Measurements from ENCODE around the gene TRPM3.

TRPM3 gene

DNA sequence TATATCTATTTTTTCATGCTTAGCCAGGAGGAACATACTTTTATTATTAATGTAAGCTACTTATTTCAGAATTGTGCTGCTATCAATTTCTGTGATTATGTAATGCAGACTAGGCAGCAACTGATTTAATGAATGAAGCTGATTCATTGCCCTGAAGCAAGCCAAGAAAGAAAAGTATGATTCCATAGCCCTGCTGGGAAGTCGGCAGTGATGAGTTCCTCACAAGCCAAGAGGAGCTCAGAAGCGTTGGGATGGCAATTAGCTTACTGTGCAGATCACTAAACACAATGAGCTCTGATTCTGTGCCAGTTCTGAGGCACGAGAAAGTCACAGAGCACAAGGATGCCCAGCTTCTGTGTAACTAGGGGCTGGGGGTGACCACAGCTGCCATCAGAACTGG, 452.7 kb downstream of the TRPM3 start (continued):
- TF ChIP-seq, protein P1, sequence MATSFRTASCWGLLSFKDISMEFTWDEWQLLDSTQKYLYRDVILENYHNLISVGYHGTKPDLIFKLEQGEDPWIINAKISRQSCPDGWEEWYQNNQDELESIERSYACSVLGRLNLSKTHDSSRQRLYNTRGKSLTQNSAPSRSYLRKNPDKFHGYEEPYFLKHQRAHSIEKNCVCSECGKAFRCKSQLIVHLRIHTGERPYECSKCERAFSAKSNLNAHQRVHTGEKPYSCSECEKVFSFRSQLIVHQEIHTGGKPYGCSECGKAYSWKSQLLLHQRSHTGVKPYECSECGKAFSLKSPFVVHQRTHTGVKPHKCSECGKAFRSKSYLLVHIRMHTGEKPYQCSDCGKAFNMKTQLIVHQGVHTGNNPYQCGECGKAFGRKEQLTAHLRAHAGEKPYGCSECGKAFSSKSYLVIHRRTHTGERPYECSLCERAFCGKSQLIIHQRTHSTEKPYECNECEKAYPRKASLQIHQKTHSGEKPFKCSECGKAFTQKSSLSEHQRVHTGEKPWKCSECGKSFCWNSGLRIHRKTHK (tag by site-specific recombination; IDR thresholded peaks at IDR 0.05), result no peak
- TF ChIP-seq, protein P2, sequence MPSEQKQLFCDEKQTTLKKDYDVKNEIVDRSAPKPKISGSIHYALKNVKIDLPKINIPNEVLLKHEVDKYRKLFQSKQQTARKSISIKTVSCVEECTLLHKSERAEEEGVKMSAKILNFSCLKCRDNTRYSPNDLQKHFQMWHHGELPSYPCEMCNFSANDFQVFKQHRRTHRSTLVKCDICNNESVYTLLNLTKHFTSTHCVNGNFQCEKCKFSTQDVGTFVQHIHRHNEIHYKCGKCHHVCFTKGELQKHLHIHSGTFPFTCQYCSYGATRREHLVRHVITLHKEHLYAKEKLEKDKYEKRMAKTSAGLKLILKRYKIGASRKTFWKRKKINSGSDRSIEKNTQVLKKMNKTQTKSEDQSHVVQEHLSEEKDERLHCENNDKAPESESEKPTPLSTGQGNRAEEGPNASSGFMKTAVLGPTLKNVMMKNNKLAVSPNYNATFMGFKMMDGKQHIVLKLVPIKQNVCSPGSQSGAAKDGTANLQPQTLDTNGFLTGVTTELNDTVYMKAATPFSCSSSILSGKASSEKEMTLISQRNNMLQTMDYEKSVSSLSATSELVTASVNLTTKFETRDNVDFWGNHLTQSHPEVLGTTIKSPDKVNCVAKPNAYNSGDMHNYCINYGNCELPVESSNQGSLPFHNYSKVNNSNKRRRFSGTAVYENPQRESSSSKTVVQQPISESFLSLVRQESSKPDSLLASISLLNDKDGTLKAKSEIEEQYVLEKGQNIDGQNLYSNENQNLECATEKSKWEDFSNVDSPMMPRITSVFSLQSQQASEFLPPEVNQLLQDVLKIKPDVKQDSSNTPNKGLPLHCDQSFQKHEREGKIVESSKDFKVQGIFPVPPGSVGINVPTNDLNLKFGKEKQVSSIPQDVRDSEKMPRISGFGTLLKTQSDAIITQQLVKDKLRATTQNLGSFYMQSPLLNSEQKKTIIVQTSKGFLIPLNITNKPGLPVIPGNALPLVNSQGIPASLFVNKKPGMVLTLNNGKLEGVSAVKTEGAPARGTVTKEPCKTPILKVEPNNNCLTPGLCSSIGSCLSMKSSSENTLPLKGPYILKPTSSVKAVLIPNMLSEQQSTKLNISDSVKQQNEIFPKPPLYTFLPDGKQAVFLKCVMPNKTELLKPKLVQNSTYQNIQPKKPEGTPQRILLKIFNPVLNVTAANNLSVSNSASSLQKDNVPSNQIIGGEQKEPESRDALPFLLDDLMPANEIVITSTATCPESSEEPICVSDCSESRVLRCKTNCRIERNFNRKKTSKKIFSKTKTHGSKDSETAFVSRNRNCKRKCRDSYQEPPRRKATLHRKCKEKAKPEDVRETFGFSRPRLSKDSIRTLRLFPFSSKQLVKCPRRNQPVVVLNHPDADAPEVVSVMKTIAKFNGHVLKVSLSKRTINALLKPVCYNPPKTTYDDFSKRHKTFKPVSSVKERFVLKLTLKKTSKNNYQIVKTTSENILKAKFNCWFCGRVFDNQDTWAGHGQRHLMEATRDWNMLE (tag by site-specific recombination; conservative IDR thresholded peaks at IDR 0.05; ENCODE audit: low read depth), result no peak

DNA sequence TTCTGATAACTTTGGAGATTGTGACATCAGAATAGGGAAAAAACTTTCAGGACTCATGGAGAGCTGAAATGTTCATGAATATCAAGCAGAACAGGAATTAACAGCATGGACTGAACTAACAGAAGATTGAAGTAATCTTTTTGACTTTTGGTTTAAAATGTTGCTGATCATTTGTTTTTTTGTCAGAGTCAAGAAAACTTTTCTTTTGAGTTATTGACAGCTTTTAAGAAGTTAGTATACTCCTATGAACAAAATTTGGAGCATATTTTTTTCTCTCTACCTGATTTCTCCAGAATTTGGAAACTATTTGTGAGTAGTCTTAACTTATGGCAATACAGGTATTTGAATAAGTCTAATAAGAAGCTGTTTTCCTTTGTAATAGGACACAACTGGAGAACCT, 462.7 kb downstream of the TRPM3 start:
- no peaks in the 10 kb centered on the region for H3K4me1 ChIP-seq (ENCODE audit: control insufficient read depth, insufficient read depth, low read length)
- no peak overlapping the region for H3K27ac ChIP-seq (ENCODE audit: extremely low read depth, low read depth, low read length)
- TF ChIP-seq ZNF366 (tag by site-specific recombination; conservative IDR thresholded peaks at IDR 0.05), result no peak
- peak; percentile 93 for TF ChIP-seq SETDB1 (IDR thresholded peaks at IDR 0.05; ENCODE audit: insufficient read length, low read length)
- peak; percentile 65; the same call in 1 of the 2 replicates for TF ChIP-seq TRIM28 (IDR thresholded peaks at IDR 0.05; ENCODE audit: borderline replicate concordance, low read length)
- H3K9me3 ChIP-seq (ENCODE audit: control insufficient read depth, insufficient read depth, low read depth, low read length), result no peaks in the 10 kb centered on the region
- POLR2A ChIA-PET, result no interaction called here
- H3K4me3 ChIP-seq (ENCODE audit: low read depth, low read length), result no peak overlapping the region
- CTCF ChIA-PET, result interaction anchor here (0.6 to 1.6 kb wide), 3 partner anchors 9 to 30 kb away, joined by 3 to 4 read pairs (median 3); no protein-coding TSS in a partner anchor
- H3K36me3 ChIP-seq (ENCODE audit: control insufficient read depth in 2 of 2, insufficient read depth in 1 of 2, low read length in 2 of 2), result no peaks in the 10 kb centered on the region

DNA sequence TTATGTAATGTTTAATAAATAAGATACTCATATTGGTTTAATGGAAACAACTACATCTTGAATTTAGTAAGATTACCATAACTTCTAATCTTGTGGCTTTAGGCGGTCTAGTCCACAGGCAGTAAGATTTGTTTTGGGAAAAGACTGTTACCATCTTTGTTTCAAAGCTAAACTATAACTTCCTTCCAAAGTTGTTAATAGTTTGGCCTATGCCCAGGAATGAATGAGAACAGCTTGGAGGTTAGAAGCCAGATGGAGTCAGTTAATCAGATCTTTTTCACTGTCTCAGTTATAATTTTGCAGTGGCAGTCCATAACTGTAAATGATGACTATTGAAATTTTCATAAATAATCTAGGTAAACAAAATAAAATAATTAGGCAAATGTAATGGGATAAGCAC, 465.1 kb downstream of the TRPM3 start:
- Histone ChIP-seq H3K27ac (ENCODE audit: extremely low read depth, low read depth, low read length) (no peak overlapping the region), H3K9me3 (ENCODE audit: control insufficient read depth, insufficient read depth, low read depth, low read length) (no peaks in the 10 kb centered on the region), H3K4me3 (ENCODE audit: low read depth, low read length) (no peak overlapping the region), H3K4me1 (ENCODE audit: control insufficient read depth, insufficient read depth, low read length) (no peaks in the 10 kb centered on the region), H3K36me3 (ENCODE audit: control insufficient read depth in 2 of 2, insufficient read depth in 1 of 2, low read length in 2 of 2) (no peaks in the 10 kb centered on the region)
- TF ChIP-seq, protein P3, sequence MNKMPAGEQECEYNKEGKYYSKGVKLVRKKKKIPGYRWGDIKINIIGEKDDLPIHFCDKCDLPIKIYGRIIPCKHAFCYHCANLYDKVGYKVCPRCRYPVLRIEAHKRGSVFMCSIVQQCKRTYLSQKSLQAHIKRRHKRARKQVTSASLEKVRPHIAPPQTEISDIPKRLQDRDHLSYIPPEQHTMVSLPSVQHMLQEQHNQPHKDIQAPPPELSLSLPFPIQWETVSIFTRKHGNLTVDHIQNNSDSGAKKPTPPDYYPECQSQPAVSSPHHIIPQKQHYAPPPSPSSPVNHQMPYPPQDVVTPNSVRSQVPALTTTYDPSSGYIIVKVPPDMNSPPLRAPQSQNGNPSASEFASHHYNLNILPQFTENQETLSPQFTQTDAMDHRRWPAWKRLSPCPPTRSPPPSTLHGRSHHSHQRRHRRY (tag by site-specific recombination; IDR thresholded peaks at IDR 0.05), result no peak
- TF ChIP-seq, protein P4, sequence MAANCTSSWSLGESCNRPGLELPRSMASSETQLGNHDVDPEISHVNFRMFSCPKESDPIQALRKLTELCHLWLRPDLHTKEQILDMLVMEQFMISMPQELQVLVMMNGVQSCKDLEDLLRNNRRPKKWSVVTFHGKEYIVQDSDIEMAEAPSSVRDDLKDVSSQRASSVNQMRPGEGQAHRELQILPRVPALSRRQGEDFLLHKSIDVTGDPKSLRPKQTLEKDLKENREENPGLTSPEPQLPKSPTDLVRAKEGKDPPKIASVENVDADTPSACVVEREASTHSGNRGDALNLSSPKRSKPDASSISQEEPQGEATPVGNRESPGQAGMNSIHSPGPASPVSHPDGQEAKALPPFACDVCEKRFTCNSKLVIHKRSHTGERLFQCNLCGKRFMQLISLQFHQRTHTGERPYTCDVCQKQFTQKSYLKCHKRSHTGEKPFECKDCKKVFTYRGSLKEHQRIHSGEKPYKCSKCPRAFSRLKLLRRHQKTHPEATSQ (tag by site-specific recombination; IDR thresholded peaks at IDR 0.05), result no peak
- TF ChIP-seq, protein P5, sequence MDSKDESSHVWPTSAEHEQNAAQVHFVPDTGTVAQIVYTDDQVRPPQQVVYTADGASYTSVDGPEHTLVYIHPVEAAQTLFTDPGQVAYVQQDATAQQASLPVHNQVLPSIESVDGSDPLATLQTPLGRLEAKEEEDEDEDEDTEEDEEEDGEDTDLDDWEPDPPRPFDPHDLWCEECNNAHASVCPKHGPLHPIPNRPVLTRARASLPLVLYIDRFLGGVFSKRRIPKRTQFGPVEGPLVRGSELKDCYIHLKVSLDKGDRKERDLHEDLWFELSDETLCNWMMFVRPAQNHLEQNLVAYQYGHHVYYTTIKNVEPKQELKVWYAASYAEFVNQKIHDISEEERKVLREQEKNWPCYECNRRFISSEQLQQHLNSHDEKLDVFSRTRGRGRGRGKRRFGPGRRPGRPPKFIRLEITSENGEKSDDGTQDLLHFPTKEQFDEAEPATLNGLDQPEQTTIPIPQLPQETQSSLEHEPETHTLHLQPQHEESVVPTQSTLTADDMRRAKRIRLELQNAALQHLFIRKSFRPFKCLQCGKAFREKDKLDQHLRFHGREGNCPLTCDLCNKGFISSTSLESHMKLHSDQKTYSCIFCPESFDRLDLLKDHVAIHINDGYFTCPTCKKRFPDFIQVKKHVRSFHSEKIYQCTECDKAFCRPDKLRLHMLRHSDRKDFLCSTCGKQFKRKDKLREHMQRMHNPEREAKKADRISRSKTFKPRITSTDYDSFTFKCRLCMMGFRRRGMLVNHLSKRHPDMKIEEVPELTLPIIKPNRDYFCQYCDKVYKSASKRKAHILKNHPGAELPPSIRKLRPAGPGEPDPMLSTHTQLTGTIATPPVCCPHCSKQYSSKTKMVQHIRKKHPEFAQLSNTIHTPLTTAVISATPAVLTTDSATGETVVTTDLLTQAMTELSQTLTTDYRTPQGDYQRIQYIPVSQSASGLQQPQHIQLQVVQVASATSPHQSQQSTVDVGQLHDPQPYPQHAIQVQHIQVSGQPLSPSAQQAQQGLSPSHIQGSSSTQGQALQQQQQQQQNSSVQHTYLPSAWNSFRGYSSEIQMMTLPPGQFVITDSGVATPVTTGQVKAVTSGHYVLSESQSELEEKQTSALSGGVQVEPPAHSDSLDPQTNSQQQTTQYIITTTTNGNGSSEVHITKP (tag by site-specific recombination; IDR thresholded peaks at IDR 0.05), result no peak
- no peak for TF ChIP-seq ZNF677 (tag by site-specific recombination; IDR thresholded peaks at IDR 0.05)
- TF ChIP-seq SCRT1 (tag by site-specific recombination; IDR thresholded peaks at IDR 0.05; ENCODE audit: borderline replicate concordance), result no peak
- no peak for TF ChIP-seq TCF7L2 (IDR thresholded peaks at IDR 0.05; ENCODE audit: borderline replicate concordance, low read depth, low read length)
- TF ChIP-seq ZNF350 (tag by site-specific recombination; IDR thresholded peaks at IDR 0.05), result no peak
- TF ChIP-seq ZFP41 (tag by site-specific recombination; IDR thresholded peaks at IDR 0.05; ENCODE audit: borderline replicate concordance), result no peak
- TF ChIP-seq KLF16 (tag by site-specific recombination; IDR thresholded peaks at IDR 0.05), result no peak
- no peak for TF ChIP-seq ZNF202 (tag by site-specific recombination; IDR thresholded peaks at IDR 0.05; ENCODE audit: borderline replicate concordance)
- ChIA-PET CTCF (interaction anchor here (0.6 to 2.0 kb wide), 3 partner anchors 16 to 1889 kb away, joined by 3 to 5 read pairs (median 3); no protein-coding TSS in a partner anchor), POLR2A (no interaction called here)
